Stimulated activated CD4-positive, alpha-beta T cell treated with anti-CD3 and anti-CD28 coated beads, Interleukin-2, amount 100 ng/mL, for 48 hours (primary cell): ENCODE data around the gene KCNH4.

Experiments used
- DNase-seq, 2 donors: peaks; one replicate each; pipeline ENCODE4 v3.0.0-alpha.2; 2020

KCNH4 gene

GRCh38 chr17:42135664-42136653 lies 45.0 kb downstream of the KCNH4 start:
- no peak for DNase-seq

- no peak for DNase-seq
Measured at GRCh38 chr17:42135151-42135550, 45.8 kb downstream of the KCNH4 start.

- DNase-seq = no peak
Measured at GRCh38 chr17:42133461-42134041, 47.4 kb downstream of the KCNH4 start.

- no peak for DNase-seq
Measured at GRCh38 chr17:42132941-42133340, 48.0 kb downstream of the KCNH4 start.

DNA sequence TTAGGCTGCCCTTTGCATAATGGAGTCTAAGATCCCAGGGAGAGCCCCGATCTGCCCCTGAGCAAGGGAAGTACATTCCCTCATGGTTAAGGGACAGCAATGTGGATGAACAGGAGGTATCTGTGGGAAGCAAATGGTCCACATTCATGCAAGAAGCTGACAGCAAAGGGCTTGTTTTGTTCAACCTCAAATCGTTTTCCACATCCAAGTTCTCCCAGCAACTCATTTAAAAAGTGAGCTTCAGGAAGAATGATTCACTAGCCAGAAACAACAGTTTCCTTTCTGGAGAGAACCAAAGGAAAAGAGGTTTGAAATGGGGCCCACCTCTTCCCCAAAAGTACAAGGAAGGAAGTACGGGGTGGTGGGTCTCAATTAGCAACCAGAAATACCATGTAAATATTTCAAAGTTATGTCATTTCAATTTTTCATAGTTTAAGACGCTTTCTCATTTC lies 48.9 kb downstream of the KCNH4 start:
- no peak for DNase-seq

DNA sequence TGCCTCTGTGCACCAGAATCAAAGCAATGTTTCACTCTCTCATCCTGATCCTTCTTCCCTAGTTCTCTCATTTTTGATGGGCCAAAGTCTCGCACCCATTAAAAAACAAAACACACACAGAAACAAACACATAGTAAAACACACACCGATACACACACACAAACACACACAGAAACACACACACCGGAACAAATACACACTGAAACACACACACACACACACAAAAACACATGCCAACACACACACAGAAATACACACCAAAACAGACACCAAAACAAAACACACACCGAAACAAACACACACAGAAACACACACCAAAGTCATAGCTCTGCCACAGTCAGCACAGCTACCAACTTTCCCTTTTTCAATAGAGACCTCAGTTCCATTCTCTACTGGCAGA lies 49.7 kb downstream of the KCNH4 start:
- no peak for DNase-seq

DNA sequence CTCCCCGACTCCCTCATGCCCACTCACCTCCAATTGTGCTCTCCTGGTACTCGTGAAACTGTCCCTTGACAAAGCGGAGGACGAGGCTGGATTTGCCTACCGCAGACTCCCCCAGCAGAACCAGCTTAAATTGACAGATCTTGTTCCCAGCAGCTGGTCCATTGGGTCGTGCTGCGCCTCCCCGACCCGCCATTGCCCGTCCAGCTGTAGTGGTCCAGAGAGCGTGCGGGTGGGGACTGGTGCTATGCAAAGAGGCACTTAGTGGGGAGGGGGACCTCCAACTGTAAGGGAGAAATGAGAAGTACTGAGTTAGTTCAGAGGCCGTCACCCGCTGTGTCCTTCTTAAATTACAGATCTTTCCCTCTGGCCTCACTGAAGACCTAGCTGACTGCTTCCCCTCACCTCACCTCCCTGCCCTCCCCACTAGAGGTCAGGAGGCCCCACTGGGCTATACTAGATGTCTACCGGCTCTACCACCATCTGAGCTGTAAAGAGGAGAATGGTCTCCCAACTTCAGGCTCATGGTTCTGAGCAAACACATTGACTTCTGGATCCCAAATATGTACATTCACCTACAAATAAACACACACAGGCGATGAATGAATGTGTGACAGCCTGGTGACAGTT lies 50.5 kb downstream of the KCNH4 start:
- no peak for DNase-seq

GRCh38 chr17:42129109-42129837 lies 51.7 kb downstream of the KCNH4 start:
- DNase-seq = no peak

DNA sequence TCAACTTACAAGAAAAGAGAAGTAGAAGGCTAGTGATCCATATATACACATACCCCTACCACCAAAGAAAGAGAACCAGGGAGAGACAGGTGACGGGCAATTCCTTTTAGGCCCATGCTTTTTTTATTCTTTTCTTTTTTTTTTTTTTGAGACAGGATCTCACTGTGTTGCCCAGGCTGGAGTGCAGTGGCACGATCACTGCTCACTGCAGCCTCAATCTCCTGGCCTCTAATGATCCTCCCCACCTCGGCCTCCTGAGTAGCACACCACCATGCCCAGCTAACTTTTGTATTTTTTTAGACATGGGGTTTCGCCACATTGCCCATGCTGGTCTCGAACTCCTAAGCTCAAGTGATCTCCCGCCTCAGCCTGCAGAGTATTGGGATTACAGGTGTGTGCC lies 53.5 kb downstream of the KCNH4 start:
- no peak for DNase-seq

- DNase-seq = no peak
Measured at GRCh38 chr17:42126836-42127235, 54.1 kb downstream of the KCNH4 start.

- DNase-seq = no peak
Measured at GRCh38 chr17:42125565-42125964, 55.4 kb downstream of the KCNH4 start.

DNA sequence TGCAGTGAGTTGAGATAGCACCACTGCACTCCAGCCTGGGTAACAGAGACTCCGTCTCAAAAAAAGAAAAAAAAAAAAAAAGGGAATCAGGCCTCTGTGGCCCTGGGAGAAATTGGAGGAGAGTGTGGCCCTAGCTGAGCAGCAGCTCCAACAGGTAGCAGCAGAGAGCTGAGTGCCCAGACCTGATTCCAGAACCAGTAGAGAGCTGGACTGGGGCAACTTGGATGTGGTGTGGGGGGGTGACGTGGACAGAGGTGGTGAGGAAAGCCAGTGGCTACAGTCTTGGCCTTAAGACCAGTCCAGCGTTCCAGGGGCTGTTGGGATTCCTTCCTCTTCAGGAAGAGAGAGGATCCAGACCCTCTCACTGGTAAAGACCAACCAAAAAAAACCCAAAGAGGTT lies 56.7 kb downstream of the KCNH4 start:
- DNase-seq = no peak

DNA sequence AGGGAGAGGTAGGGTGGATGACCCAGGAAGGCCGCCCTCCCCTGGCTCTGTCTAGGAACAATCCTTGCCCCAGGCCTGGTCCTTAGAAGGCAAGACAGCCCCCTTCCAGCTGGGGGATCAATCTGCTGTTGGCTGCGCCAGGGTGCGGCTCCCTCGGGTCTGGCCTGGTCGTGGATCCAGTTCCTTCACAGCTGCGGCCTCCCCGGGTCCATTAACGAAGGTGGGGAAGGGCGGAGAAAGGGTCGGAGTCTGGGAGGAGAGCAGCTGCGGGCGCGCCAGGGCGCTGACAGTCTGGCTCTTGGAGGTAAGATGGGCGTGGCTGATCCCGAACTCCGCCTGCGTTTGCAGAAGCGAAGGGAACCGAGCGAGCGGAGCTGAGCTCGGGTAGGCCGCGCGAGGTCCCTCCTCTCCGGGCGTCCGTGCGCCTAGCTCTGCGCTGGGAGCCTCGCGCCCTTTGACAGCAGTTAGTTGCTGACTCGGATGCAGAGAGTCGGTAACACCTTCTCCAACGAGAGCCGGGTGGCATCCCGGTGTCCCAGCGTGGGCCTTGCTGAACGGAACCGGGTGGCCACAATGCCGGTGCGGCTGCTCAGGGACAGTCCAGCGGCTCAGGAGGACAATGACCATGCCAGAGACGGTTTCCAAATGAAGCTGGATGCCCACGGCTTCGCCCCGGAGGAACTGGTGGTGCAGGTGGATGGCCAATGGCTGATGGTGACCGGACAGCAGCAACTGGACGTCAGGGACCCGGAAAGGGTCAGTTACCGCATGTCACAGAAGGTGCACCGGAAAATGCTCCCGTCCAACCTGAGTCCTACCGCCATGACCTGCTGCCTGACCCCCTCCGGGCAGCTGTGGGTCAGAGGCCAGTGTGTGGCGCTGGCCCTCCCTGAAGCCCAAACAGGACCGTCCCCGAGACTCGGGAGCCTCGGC lies 58.3 kb downstream of the KCNH4 start, which contains the start of gene HSPB9:
Gene HSPB9, plus strand, starts transcription at position 434 of the 933 bp plus-strand sequence. Its CDS starts 47 bp downstream, at position 481.
- DNase-seq = no peak

DNA sequence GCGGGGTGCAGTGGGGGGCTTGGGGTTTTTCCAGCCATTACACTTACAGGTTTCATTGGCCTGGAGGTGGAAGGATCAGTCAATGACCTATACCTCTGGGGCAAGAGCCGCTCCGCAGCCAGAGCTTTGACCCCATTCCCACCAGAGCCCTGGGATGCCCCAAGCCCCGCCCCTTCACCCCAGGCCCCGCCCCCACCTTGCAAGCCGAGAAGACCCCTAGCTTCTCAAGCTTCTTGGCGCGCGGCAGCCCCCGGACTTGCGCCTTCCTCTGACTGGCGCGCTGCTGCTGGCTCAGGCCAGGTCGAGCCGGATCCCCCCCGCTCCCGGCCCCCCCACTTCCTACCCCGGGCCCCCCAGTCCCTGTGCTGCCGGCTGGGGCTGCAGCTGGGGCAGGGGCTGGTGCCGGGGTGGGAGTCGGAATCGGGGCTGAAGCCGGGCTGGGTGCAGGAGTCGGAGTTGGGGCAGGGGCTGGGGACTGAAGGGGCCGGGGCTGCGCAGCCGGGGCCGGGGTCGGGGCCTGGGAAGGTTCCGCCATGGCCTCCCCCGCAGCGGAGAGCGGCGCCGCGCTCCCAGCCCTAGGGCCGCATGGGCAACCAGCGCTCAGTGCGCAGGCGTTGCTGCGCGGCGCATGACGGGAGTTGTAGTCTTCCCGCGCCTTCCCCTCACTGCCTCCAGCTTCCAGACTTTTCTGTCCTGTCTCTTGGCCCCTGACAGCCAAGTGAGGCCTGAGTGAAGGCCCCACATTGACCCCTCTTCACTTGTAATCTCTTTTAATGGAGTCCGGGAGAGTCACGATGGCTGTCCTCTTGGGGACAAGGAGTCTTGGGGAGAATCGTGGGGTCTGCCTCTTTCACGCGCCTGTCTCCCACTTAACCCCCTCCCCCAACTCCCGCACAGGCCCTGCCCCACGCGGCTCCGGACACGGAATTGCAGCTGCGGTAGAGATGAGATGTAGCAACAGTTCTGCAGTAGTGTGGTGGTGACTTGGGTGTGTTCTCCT lies 59.9 kb downstream of the KCNH4 start, which contains the start of gene KAT2A:
Gene KAT2A, minus strand, starts transcription at position 598 of the 1,000 bp plus-strand sequence. Its CDS starts 63 bp downstream, at position 535.
- peak; percentile 69 to 75 for DNase-seq

- no peak for DNase-seq
Measured at GRCh38 chr17:42120161-42120769, 60.7 kb downstream of the KCNH4 start.

DNA sequence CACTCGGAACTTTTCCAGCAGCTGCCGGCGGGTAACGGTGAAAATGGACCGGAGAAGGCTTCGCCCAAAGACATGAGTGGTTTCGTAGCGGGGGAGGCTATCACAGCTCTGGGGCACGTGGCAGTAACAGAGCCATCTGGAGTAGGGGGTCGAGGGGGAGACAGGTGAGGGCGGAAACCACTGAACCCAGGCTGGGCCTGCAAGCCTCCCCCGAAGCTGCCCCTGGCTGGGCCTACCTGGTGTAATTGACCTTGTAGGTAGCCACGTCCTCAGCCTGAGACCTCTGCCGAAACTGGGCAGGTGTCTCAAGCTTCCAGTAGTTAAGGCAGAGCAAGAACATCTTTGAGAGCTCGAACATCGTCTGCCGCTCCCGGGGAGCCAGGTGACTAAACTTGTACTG lies 61.6 kb downstream of the KCNH4 start:
- DNase-seq = no peak

GRCh38 chr17:42118545-42118944 lies 62.4 kb downstream of the KCNH4 start:
- peak; percentile 39 to 40 for DNase-seq

DNA sequence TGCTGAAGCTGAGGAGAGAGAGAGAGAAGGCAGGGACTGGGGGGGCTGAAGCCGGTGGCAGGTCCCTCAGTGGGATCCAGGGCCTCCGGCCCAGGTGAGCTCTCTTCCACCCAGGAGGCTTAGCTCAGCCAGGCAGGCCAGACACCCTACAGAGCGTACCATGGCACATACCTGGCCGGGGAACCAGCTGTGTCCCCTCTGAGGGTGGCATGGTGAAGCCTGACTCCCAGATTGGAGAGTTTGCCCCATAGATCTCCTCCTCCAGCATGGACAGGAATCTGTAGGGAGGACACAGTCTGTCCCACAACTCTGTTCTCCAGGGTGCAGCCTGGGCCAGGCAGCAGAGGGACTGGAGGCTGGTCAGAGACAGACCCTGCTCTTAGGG lies 62.8 kb downstream of the KCNH4 start:
- DNase-seq = no peak

GRCh38 chr17:42117397-42118125 lies 63.4 kb downstream of the KCNH4 start:
- DNase-seq = no peak
